GM21737 (cell line): ENCODE data around the gene PAX2.

Experiments
- ATAC-seq: cut with Tn5 transposase; IDR thresholded peaks from one replicate; pipeline ENCODE4 v1.9.1; 2021; ENCODE audit warnings: mild to moderate bottlenecking, moderate library complexity; ENCODE audit not compliant: unreplicated experiment

PAX2 gene

GRCh38 chr10:100750291-100751210 lies 5.2 kb downstream of the PAX2 start:
- ATAC-seq = no peak

- no peak for ATAC-seq
These were observed 6.0 kb downstream of the PAX2 start for GRCh38 chr10:100751211-100751933.

- no peak for ATAC-seq
These were observed 10.4 kb downstream of the PAX2 start for GRCh38 chr10:100755821-100756220.

- ATAC-seq = no peak
These were observed 13.9 kb downstream of the PAX2 start for GRCh38 chr10:100759331-100759730.

DNA sequence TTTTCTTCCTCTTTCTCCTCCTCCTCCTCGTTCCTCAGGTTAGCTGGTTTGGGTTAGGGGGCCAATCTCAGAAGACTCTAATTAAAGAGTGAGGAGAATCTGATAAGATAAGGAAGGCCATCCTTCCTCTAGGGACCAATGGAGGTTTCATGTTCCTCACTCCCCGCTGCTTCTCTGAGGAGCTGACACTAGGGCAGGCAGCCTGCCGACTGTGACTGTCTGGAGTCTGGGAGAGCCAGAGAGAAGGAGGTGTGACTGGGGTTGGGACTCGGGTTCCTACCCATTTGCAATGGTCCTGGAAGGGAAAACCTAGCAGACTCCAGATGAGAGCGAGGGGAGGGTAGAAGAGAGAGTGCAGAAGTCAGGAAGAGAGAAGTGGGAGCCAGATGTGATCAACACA lies 15.3 kb downstream of the PAX2 start:
- ATAC-seq = no peak

GRCh38 chr10:100761191-100761590 lies 15.8 kb downstream of the PAX2 start:
- no peak for ATAC-seq

DNA sequence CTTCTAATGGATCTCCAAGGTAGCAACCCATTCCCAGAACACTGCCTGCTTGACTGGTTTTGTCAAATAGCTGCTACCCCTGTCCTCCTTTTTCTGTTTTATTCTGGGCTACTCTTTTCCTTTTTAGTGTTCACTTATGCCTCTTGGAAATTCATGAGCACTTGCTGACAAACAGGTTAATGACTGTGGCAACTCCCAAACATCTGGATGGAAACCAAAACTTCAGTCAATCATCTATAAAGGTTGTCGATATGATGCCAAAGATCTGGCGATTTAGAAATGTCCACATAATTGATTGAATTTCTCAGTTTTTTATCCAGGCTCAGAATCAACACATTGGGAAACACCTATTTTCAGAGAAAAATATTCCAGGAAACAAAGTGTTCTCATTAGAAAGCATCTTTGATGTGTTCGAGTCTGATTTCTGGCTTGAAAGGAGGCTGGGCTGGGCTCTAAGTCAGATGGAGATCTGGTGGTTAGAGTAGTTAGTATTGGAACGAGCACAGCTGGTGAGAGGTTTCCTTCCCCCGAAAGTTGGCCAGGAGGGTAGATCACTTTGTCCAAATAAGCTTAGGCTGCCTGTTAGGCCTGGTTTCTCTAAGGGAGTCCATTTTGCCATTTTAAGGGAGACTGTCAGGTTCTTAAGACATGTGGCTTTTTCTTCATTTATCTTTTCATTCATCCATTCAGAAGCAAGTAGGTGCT lies 17.8 kb downstream of the PAX2 start:
- ATAC-seq = no peak

- ATAC-seq = no peak
These were observed 21.5 kb downstream of the PAX2 start for GRCh38 chr10:100766693-100767421.

- no peak for ATAC-seq
These were observed 22.0 kb downstream of the PAX2 start for GRCh38 chr10:100767422-100767775.

DNA sequence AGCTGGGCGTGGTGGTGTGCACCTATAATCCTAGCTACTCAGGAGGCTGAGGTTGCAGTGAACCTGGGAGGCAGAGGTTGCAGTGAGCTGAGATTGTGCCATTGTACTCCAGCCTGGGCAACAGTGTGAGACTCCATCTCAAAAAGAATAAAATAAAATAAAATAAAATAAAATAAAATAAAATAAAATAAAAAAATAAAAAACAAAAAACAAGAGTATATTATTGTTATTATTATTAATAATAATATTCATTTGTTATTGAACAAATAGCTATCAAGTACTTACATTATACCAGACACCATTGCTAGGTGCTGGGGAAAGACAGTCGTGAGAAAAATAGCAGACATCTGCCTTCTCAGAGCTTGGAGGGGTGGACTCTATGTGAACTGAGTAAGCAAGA lies 24.1 kb downstream of the PAX2 start:
- ATAC-seq = no peak

GRCh38 chr10:100773646-100774045 lies 28.3 kb downstream of the PAX2 start:
- ATAC-seq = no peak

DNA sequence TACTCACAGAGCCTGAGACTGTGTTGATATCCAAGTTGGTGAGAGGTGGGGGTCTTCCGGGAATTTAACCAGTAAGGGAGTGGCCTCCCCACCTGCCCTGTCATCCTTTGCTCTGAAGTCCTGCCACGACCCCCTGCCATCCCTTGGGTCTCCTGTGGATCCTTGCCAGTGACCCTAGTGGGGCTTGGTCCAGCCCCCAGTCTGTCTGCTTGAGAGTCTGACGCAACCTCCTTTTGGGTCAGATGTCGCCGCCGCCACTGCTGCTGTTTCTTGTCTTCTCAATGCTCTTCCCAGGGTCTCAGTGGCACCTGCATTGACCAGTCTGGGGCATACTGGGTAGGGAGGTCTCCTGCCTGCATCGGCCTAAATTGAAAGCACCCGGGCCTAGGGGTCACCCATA lies 28.8 kb downstream of the PAX2 start:
- ATAC-seq = no peak

- ATAC-seq = no peak
These were observed 29.5 kb downstream of the PAX2 start for GRCh38 chr10:100774876-100775275.

DNA sequence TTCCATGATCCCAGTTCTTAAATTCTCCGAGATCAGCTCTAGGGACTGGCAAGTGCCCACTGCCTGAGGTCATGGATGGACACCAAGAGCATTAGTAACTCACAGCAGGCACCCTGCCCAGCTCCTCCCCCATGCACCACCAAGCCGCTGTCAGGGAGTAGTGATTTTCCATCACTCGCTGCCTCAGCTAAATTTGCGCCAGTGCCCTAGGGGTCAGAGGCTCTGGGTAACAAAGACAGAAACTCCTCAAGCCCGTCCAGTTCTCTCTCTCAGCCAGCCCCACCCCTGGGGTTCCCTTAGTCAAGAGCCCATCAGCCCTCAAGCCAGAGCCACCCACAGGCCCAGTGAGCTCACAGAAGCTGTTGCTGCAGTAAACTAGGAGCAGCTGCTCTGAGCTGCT lies 30.0 kb downstream of the PAX2 start:
- ATAC-seq = no peak

DNA sequence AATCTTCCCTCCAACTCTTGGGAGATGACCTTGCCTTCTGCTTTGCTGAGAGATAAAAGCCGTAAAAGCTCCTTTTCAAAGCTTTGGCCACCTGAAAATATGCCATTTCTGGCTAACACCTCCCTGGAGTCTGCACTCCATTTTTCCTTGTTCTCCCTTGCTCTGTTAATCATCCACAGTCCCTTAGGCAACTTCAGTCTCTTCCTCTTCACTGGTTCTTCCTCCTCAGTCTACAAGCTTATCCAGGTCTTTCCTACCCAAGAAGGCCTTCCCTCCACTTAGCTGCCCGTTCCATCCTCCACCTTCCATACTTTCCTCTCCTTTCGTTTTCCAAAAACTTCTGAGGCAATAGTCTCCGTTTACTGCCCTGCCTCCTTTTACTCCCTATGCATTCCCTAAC lies 30.5 kb downstream of the PAX2 start:
- ATAC-seq = no peak

DNA sequence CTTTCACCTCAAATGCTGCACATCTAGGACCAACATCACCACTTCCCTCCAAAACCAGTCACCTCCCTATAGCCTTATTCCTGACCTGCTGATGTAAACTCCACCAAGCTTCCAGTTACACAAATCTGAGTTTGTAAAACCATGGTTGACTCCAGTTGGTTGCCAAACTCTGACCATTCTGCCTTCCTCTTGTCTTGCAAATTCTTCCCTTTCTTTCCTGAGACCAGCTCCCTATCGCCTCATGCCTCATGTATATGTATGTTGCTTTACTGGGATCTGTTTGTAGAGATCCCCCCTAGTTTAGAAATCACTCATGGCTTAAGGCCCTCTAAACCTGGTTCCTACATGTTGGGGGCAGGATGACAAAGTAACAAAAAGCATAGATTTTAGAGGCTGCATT lies 31.3 kb downstream of the PAX2 start:
- ATAC-seq = no peak

- ATAC-seq = no peak
These were observed 33.9 kb downstream of the PAX2 start for GRCh38 chr10:100779329-100779728.

GRCh38 chr10:100780324-100780723 lies 34.9 kb downstream of the PAX2 start:
- ATAC-seq = no peak

- ATAC-seq = no peak
These were observed 35.8 kb downstream of the PAX2 start for GRCh38 chr10:100781145-100781665.

- ATAC-seq = no peak
These were observed 37.3 kb downstream of the PAX2 start for GRCh38 chr10:100782461-100783244.
